HG02623 (cell line): ENCODE measurements around the gene SFR1.
A peak's percentile ranks its signal among the peaks of the same experiment; 100 is the strongest.

ENCODE experiments used
- ATAC-seq: cut with Tn5 transposase; IDR thresholded peaks from one replicate; pipeline ENCODE4 v1.9.1; 2021; ENCODE audit warnings: moderate library complexity; ENCODE audit not compliant: unreplicated experiment

Gene SFR1, protein sequence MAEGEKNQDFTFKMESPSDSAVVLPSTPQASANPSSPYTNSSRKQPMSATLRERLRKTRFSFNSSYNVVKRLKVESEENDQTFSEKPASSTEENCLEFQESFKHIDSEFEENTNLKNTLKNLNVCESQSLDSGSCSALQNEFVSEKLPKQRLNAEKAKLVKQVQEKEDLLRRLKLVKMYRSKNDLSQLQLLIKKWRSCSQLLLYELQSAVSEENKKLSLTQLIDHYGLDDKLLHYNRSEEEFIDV

GRCh38 chr10:104121485-104122224, at the start of gene SFR1:
SFR1 (plus strand) TSS chr10:104122171; CDS start chr10:104122184, 13 bp downstream.
- ATAC-seq, result peak; percentile 91

- no peak for ATAC-seq
These were observed 49.2 kb upstream of the SFR1 start for GRCh38 chr10:104072786-104073185.

DNA sequence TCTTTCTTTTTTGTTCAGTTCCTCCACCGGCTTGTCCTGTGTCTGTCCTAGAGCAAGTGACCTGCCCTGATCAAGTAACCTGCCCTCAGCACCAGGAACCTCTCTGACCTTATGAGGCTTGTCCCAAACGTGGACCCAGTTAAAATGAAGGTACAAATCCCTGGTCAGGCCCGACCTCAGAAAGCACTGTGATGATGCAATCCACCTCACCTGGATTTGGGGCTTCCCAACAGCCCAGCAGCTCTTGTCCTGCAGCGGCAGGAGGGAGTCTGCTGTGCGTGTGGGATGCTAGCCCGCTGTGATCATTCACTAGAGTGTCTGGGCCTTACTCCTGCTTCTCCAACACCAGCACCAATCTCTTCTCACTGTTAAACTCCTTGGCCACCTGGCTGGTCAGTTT, 47.5 kb upstream of the SFR1 start:
- ATAC-seq, result no peak

GRCh38 chr10:104076743-104077160, 45.2 kb upstream of the SFR1 start:
- no peak for ATAC-seq

GRCh38 chr10:104077247-104077646, 44.7 kb upstream of the SFR1 start:
- ATAC-seq, result no peak

DNA sequence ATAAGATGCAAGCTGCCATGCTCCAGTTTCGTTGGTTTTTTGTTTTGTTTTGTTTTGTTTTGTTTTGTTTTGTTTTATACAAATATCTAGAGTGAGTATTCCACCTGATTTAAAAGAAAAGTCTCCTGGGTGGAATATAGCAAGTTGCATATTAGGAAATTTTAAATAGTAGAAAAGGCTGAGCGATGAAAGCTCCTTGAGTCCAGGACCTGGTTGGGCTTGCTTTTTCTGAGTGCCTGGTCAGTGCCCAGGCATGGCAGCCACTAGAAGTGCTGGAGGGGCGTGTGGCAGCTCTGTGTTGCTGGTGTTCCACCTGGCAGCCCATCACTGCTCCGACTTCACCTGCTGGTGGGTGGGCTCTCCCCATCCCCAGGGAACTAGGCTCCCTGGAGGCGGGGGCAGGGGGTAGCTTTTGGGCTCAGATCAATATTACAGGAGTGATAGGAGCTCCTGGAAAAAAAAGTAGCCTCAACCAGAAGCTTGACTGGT, 44.3 kb upstream of the SFR1 start:
- ATAC-seq, result no peak

DNA sequence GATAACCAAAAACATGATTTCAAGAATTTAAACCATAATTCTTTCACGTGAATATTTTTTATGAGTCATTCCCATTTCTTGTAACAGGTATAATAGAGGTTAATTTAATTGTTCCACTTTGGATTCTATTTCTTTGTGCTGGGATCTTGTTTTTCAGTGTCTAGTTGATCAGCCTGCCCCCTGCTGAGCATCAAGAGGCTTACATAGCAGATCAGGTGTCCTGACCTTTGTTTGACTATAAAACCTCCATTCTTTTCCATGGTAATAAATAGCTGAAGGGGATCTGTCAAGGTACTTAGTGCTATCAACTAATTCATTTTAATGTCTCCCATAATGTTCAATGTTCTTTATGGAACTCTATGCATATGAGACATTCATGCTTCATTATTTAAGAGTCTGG, 41.2 kb upstream of the SFR1 start:
- ATAC-seq, result no peak

DNA sequence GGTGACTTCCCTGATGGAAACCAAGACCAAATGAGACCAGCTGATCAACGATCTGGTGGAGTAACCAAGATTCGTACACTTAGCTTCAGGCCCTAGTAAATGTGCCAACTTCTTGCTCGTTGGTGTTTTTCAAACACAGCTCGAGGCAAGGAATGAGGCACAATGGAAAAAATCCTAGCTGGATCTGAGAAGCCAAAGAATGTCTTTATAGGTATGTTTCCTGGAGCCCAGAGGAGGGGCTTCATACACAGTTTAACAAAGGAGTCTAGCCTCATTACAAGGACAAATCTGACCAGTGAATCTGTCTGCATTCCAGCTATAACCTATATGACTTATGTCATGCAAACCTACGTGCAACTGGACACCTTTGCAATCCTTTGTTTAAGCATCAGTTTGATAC, 40.0 kb upstream of the SFR1 start:
- ATAC-seq, result no peak

DNA sequence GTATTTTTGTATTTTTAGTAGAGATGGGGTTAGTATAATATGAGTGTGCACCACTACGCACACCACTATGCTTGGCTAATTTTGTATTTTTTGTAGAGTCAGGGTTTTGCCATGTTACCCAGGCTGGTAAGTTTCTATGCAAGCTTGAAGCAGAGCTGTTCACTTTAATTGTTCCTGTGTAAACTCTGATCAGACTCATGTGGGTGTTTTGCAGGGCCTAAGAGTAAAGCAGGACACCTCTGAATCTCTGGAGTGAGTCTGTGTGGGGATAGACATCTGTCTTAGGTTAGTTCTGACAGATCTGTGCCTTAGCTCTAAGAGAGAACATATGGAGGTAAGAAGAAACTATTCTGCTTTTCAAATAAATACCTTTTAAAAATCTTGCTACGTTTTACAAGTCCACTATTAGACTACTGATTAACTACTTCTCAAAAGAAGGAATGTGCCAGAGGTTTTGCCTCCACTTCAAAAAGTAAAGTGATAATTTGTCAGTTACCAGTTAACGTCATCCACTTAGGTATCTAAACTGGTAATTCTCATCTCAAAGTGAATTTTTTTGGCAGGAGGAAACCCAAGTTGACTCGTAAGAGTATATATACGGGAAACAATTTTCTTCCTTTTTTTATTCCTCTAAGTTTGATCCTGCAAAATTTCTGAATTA, 37.4 kb upstream of the SFR1 start:
- no peak for ATAC-seq

DNA sequence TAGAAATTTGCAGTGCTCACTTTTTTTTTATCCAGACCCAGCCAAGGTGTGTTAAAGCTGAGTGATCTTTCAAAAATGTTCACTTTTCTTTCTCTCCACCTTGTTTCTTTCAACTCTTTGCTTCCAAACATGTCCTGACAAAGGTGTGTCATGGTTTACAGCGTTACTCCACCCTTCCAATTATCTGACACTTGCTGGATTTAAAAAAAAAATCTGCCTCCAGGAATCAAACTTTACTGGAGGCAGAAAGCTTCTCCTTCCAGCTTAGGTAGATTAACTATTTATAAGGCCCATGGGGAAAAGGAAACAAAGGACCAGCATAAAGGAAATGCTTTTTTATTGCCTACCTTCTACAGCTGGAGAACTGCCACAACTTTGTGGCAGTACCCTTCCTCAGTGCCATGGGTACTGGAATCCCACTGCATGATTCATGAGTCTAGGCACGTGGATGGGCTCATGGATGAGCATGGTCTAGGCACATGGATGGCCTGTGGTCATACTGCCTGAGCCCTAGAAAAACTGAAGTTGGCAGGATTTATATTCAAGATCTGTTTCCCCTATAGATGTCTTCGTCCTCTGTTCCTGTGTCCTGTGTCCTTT, 36.1 kb upstream of the SFR1 start, which contains the start of gene COL17A1:
Gene COL17A1 (minus strand): TSS at position 80 of the 600 bp plus-strand sequence. CDS start 5,207 bp downstream, outside the sequence.
- ATAC-seq, result no peak

DNA sequence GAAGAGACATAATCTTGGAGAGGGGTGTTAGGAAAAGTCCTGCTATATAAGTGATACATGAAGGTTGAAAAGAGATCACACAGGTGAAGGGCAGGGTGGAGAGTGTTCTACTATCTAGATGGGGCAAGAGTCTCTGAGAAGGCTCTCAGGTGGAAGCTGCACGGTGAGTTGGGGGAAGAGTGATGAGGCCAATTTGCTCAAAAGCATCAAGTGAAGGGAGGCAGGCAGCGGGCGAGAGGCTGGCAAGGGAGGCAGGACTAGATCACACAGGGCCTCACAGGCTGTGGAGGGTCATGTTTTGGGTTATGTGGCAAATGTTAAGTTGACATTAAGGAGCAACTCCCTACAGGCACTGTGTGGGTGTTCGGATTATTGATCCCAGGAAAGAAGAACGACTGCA, 33.7 kb upstream of the SFR1 start:
- no peak for ATAC-seq

DNA sequence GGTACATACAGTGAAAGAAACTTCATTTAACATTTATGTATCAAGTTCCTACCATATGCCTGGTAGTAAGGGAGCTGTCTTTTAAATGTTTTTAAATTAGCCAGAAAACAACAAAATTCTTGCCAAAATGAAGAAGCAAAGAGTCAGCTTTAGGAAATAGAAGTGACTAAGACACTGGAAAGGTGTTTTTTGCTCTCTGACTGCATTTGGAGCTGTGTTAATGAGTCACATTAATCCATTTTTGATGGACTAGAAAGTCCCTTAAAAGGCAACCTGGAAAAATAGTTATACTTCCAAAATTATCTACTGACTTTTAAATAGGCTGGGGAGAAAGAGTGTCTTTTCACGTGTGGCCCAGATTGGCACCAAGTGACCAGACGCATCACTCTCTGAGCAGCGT, 32.4 kb upstream of the SFR1 start:
- ATAC-seq, result no peak

DNA sequence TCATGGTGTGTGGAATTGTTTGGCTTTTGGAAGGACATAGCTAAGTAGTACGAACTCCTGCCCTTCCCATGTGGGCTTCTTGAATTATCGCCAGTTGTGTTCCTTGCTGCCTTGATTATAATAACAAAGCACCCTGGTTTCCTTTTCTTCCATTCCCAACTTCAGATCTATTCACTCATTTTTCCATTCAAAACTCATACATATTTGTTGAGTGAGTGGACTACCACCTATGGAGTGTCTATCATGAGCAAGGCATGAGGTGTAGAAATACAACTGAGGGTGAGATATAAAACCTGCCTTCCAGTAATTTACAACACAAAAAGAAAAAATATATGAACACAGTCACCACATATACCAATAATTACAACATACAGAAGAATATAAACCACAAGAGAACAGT, 31.4 kb upstream of the SFR1 start:
- ATAC-seq, result no peak

GRCh38 chr10:104092749-104093148, 29.2 kb upstream of the SFR1 start:
- no peak for ATAC-seq

DNA sequence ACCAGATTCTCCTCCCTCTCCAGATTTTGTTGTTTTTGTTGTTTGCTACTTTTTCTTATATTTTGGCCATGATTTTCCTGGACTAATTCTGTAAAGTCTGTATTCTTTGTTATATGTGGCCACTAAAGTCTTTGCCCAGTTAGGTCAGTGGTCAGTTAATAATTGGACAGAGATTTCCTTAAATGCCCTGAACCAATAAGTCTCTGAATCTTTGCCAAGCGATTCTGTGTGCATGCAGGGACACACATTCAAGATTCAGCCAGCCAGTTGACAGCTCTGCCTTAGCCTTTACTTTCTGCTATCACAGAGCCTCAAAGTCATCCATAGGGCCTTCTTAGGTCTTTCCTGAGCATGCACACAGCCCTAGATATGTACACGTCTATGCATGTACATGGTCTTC, 25.3 kb upstream of the SFR1 start:
- ATAC-seq, result no peak

DNA sequence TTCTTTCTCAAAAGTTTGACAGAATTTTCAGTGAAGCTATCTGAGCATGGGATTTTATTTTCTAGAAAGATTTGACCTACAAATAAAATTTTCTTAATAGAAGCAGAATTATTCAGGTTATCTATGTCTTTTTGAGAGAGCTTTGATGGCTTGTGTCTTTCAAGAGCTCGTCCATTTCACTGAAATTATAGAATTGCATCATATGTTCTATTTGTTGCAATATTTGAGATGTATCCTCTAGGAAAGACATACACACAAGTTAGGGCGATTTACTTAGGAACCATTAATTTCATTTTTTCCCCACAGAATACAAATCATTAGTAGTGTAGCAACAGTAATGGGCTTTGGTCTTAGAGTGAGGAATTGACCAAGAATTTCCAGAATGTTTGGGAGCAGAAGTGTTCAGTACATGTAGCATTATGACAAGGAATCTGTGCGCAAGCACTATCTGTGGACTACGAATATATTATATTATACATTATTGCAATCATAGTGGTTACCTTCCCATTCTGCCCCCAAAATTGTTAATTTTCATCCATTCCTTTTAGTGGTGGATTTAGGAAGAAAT, 23.5 kb upstream of the SFR1 start:
- no peak for ATAC-seq

DNA sequence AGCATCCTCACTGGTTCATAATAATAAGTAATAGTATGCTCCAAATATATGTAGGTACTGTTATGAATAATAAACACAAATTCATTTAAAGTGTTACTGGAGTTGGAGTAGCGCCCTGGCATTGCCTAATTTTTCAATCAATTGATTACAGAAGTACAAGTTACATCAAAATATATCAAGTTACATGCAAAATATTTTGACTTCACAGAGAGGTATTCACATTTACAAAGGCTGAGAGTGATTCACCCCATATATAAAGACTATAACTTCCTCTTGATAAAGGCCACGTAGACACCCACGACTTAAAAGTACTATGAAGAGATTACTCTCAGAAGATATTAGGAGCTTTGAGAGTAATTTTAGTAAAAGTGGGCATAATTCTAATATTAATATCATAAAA, 22.7 kb upstream of the SFR1 start:
- no peak for ATAC-seq

GRCh38 chr10:104099941-104100340, 22.0 kb upstream of the SFR1 start:
- ATAC-seq, result no peak

GRCh38 chr10:104100795-104101194, 21.2 kb upstream of the SFR1 start:
- ATAC-seq, result no peak

DNA sequence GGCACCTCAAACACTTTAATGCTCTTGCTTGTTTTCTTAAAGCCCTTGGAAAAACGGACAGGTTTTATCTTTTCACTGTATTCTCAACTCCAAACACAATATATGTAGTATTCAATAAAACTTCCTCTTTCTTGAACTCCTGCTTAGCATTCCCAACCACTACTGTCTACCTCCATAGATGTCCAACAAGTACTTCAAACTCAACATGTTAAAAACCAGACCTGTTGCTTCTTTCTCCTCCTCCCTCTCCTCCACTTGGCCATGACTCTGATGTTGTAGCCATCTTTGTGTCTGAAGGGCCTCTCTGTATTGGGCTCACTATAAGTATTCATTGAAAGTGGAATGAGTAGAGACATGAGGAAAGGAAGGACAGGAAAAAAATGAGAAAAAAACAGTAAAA, 20.1 kb upstream of the SFR1 start:
- no peak for ATAC-seq

DNA sequence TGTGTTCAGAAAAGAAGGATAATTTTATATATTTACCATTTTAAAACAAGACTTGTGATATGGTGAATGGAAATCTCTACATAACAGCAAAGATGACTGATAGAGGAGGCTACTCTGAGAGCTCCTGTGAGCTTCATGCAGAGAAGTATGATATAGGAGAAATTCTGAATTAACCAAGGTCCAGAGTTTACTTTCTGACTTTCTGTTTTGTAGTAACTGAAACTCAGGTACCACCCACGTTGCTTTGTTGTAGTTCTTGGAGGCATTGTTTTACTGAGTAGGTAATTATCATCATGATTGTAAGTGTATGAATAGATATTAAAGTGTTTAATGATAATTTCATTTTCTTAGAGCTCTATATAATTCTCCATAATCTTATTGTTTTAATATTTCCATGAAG, 18.0 kb upstream of the SFR1 start:
- no peak for ATAC-seq
